Liver (tissue), 3 donors: ENCODE data around the gene SLC25A45.

Source experiments
- CTCF ChIP-seq: fragments of 150-350 bp; IDR thresholded peaks from 2 replicates; pipeline ENCODE4 v1.5.1; 2017; ENCODE audit warnings: improper control_type of control experiment, low read depth, low read length; ENCODE audit not compliant: missing input control
- FOXA1 ChIP-seq: IDR thresholded peaks from 2 replicates; pipeline ENCODE4 v1.6.1; 2016; ENCODE audit warnings: antibody characterized with exemption
- RAD21 ChIP-seq, 2 donors: IDR thresholded peaks; 2 replicates each; pipeline ENCODE4 v1.6.1; 2016; ENCODE audit warnings: antibody characterized with exemption in 2 of 2, mild to moderate bottlenecking in 2 of 2
- REST ChIP-seq: IDR thresholded peaks from 2 replicates; pipeline ENCODE4 v1.6.1; 2016; ENCODE audit warnings: antibody characterized with exemption, mild to moderate bottlenecking
- RXRA ChIP-seq, 2 donors: IDR thresholded peaks; 2 replicates each; pipeline ENCODE4 v1.6.1; 2017 to 2018; ENCODE audit warnings: antibody characterized with exemption in 2 of 2, mild to moderate bottlenecking in 1 of 2
- SP1 ChIP-seq: IDR thresholded peaks from 2 replicates; pipeline ENCODE4 v1.6.1; 2018; ENCODE audit warnings: antibody characterized with exemption, mild to moderate bottlenecking
- donor health status: healthy.
- donor health status: healthy.

GRCh38 chr11:65404638-65405339 is 22.3 kb upstream of the SLC25A45 start:
- TF ChIP-seq CTCF: no peak
- no peak for TF ChIP-seq RAD21 (IDR thresholded peaks at IDR 0.05)
- no peak for TF ChIP-seq SP1
- no peak for TF ChIP-seq REST
- no peak for TF ChIP-seq RXRA (IDR thresholded peaks at IDR 0.05)
- TF ChIP-seq FOXA1: no peak
